ENCODE data around the gene FUS. TPM values are rescaled to one million over a fixed set of nuclear protein-coding genes. Genes with fewer than 3 reads are reported as not detected.

Gene FUS
- total and polyA plus RNA-seq, 9 of the 15 experiments (the other 6 are each of a cell fraction or from before 2014, with no cell fraction given), result 43.9 to 575 (median 87.2) TPM

DNA sequence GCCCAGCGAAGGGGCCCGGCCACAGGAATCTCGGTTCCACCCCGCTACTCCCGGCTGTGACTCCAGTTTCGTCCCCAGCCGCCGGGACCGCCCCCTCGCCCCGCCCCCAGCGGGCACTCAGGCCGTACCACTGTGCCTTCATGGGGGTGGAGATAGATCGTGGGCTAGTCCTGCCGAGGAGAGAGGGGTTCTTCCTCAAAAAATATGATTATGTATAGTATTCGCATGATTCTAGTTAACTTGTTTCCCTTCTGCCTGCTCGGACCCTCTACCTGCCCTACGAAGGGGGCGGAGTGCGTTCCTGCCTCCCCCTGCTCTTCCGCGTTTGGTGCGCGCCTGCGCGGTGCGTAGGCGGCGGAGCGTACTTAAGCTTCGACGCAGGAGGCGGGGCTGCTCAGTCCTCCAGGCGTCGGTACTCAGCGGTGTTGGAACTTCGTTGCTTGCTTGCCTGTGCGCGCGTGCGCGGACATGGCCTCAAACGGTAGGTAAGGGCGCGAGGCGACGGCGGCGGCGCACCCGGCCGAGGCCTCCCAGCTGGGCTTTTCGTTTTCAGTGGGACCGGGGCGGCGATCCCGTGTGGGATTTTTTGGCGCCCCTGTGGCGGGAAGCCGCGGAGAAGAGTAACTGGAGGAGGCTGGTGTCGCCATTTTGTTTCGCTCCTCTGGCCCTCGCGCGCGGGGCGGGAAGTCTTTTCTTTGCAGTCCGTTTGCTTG, at the start of gene FUS (continued):
- peak; percentile 32 for TF ChIP-seq SNRNP70 (optimal IDR thresholded peaks at IDR 0.05; ENCODE audit: low read depth, low read length)
- TF ChIP-seq ZNF75A (CRISPR knock-in tag; IDR thresholded peaks at IDR 0.05), result no peak
- TF ChIP-seq SIN3B (IDR thresholded peaks at IDR 0.05; ENCODE audit: low read depth), result peak; percentile 69
- no peak; the same call in 1 of the 2 replicates for TF ChIP-seq ZNF583 (CRISPR knock-in tag; IDR thresholded peaks at IDR 0.05)
- no peak; the same call in 1 of the 2 replicates for TF ChIP-seq RBM15 (IDR thresholded peaks at IDR 0.05; ENCODE audit: insufficient read depth, low read length)
- TF ChIP-seq, protein P1, sequence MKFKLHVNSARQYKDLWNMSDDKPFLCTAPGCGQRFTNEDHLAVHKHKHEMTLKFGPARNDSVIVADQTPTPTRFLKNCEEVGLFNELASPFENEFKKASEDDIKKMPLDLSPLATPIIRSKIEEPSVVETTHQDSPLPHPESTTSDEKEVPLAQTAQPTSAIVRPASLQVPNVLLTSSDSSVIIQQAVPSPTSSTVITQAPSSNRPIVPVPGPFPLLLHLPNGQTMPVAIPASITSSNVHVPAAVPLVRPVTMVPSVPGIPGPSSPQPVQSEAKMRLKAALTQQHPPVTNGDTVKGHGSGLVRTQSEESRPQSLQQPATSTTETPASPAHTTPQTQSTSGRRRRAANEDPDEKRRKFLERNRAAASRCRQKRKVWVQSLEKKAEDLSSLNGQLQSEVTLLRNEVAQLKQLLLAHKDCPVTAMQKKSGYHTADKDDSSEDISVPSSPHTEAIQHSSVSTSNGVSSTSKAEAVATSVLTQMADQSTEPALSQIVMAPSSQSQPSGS (CRISPR knock-in tag; IDR thresholded peaks at IDR 0.05), result peak; percentile 75; the same call in 1 of the 2 replicates
- no peak for TF ChIP-seq ZNF253 (CRISPR knock-in tag; conservative IDR thresholded peaks at IDR 0.05)
- TF ChIP-seq MEF2D (tag; conservative IDR thresholded peaks at IDR 0.05; ENCODE audit: low read depth), result no peak
- TF ChIP-seq SMC3 (conservative IDR thresholded peaks at IDR 0.05; ENCODE audit: insufficient read depth, low read depth, low read length), result 0 out of 2 replicates have a peak, but pooled peaks have one; percentile 6
- TF ChIP-seq MYBL2 (IDR thresholded peaks at IDR 0.05; ENCODE audit: low read depth), result no peak
- TF ChIP-seq MYBL2 (CRISPR knock-in tag; IDR thresholded peaks at IDR 0.05; ENCODE audit: borderline replicate concordance), result no peak
- TF ChIP-seq POLR2A (conservative IDR thresholded peaks at IDR 0.05), result peak; percentile 100
- TF ChIP-seq, protein P2, sequence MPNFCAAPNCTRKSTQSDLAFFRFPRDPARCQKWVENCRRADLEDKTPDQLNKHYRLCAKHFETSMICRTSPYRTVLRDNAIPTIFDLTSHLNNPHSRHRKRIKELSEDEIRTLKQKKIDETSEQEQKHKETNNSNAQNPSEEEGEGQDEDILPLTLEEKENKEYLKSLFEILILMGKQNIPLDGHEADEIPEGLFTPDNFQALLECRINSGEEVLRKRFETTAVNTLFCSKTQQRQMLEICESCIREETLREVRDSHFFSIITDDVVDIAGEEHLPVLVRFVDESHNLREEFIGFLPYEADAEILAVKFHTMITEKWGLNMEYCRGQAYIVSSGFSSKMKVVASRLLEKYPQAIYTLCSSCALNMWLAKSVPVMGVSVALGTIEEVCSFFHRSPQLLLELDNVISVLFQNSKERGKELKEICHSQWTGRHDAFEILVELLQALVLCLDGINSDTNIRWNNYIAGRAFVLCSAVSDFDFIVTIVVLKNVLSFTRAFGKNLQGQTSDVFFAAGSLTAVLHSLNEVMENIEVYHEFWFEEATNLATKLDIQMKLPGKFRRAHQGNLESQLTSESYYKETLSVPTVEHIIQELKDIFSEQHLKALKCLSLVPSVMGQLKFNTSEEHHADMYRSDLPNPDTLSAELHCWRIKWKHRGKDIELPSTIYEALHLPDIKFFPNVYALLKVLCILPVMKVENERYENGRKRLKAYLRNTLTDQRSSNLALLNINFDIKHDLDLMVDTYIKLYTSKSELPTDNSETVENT (CRISPR knock-in tag; IDR thresholded peaks at IDR 0.05), result peak; percentile 96
- TF ChIP-seq, protein P3, sequence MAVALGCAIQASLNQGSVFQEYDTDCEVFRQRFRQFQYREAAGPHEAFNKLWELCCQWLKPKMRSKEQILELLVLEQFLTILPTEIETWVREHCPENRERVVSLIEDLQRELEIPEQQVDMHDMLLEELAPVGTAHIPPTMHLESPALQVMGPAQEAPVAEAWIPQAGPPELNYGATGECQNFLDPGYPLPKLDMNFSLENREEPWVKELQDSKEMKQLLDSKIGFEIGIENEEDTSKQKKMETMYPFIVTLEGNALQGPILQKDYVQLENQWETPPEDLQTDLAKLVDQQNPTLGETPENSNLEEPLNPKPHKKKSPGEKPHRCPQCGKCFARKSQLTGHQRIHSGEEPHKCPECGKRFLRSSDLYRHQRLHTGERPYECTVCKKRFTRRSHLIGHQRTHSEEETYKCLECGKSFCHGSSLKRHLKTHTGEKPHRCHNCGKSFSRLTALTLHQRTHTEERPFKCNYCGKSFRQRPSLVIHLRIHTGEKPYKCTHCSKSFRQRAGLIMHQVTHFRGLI (CRISPR knock-in tag; IDR thresholded peaks at IDR 0.05), result no peak
- no peak for TF ChIP-seq RBM39 (optimal IDR thresholded peaks at IDR 0.05; ENCODE audit: low read depth, low read length)
- TF ChIP-seq SP2 (IDR thresholded peaks at IDR 0.05; ENCODE audit: extremely low read depth, low read depth, low read length, poor library complexity, severe bottlenecking), result no peak
- peak; percentile 99 for TF ChIP-seq RBFOX2 (IDR thresholded peaks at IDR 0.05; ENCODE audit: low read depth, low read length)
- no peak for TF ChIP-seq SMARCC2 (IDR thresholded peaks at IDR 0.05; ENCODE audit: low read depth)
- 0 out of 2 replicates have a peak, but pooled peaks have one; percentile 22 for TF ChIP-seq LARP7 (IDR thresholded peaks at IDR 0.05)
- peak; percentile 72; the same call in 1 of the 2 replicates for TF ChIP-seq E2F3 (CRISPR knock-in tag; IDR thresholded peaks at IDR 0.05)
- TF ChIP-seq STAT5B (CRISPR knock-in tag; IDR thresholded peaks at IDR 0.05), result no peak
- TF ChIP-seq EZH2 (IDR thresholded peaks at IDR 0.05; ENCODE audit: borderline replicate concordance, low read depth, low read length), result no peak
- TF ChIP-seq GATAD2B (IDR thresholded peaks at IDR 0.05; ENCODE audit: borderline replicate concordance), result no peak; the same call in 1 of the 2 replicates
- no peak for TF ChIP-seq ZNF165 (CRISPR knock-in tag; IDR thresholded peaks at IDR 0.05; ENCODE audit: borderline replicate concordance)
- TF ChIP-seq ZNF217 (CRISPR knock-in tag; IDR thresholded peaks at IDR 0.05), result no peak
- TF ChIP-seq ATF7 (IDR thresholded peaks at IDR 0.05), result peak; percentile 100
- no peak for TF ChIP-seq DPF2 (IDR thresholded peaks at IDR 0.05)
